GM19239 (cell line): ENCODE data around the gene MAST3.

Experiments used
- DNase-seq: peaks from one replicate; pipeline ENCODE4 v3.0.0; 2011; ENCODE audit warnings: low spot score; ENCODE audit not compliant: insufficient read length
- FAIRE-seq: peaks from 2 replicates; lab custom pipeline; 2011; peaks lifted over from hg19 to GRCh38; lab: Jason Lieb, UNC

The MAST3 gene

DNA sequence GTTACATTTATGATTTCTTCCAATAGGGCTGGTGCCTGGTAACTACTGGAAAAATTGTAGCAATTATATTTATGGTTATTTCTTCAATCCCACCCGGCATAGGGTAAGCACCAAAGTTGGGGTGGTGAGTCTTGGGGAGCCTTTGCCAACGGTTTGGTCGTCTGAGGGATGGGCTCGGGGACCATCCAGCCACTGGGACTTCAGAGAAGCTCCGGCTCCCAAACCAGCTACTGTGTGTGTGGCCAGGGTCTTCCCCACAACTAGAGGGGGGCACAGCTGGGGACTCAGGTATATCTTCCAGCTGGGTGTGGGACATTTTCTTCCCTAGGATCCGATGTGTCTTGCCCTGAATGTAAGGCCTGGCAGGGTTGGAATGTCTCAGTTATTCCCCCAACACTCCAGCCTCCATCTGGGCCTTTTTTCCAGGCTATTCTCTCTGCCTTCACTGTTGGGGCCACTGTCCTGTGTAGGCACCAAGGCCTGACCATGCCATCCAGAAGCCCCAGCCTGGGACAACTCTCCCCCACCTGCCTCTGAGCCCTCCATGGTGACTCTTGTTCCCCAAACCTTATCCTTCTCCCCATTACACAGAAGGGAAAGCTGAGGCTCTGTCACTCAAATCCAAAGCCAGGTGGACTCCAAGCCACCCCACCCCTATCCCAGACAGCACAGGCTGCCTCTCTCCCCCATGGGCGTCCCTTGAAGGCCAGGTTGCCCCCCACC is 74.9 kb downstream of the MAST3 start:
- DNase-seq, result no peak
- peak; percentile 74 for FAIRE-seq

DNA sequence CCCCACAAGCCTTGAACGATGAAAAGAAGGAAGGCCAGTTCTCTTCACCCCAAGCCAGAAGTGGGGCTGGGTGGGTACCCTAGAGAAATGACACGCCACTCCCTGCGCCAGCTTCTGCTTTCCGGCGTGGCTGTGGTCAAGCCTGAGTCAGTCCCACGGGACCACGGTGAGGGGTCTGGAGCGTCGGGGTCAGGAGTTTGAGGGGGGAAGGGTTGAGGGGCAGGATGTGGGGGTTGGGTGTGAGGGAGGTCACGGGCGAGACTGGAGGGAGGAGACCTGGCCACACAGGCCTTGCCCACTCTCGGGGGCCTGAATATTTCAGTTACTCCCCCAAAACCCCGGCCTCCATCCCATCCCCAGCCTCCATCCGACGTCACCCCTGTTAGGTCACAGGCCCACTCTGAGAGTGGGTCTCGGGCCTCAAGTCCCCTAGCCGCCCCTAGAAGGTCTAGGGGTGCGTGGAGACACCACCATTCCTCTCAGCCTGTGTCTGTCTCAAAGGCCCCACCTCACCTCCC is 75.5 kb downstream of the MAST3 start:
- FAIRE-seq (no peak), DNase-seq (no peak)

DNA sequence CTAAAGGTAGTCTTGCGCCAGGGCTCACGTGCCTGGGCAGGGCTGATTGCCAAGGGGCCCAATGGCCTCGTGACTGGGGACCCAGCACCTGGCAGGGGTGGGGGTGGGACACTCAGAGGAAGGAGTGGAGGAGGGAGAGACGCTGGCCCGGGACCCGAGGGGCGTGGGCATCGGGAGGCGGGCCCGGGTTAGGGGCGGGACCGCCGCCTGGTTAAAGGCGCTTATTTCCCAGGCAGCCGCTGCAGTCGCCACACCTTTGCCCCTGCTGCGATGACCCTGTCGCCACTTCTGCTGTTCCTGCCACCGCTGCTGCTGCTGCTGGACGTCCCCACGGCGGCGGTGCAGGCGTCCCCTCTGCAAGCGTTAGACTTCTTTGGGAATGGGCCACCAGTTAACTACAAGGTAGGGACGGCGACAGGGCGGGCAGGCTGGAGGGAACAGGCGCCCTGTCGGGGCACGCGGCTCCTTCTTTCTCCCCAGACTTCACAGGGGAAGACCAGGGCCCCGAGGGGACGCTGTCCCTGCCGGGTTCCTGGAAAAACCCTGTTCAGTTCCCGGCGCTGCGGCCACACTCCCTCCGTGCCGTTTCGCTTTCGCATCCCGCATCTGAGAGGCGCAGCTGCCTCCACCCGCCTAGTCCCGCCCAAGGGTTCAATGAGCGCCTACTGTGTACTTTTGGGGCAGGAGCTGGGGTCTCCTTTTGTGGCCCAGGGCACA is 76.2 kb downstream of the MAST3 start, which contains the start of gene IFI30:
Gene IFI30 (plus strand): TSS at position 242 of the 717 bp plus-strand sequence. CDS start 29 bp downstream, at position 271.
- FAIRE-seq, result peak; percentile 93

DNA sequence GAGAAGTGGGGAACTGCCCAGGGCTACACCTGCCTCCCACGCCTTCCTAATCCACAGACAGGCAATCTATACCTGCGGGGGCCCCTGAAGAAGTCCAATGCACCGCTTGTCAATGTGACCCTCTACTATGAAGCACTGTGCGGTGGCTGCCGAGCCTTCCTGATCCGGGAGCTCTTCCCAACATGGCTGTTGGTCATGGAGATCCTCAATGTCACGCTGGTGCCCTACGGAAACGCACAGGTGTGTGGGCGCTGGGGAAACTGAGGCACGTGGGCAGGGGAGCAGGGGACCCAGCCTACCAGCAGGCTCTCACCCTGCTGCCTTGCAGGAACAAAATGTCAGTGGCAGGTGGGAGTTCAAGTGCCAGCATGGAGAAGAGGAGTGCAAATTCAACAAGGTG is 77.4 kb downstream of the MAST3 start:
- no peak for DNase-seq
- no peak for FAIRE-seq

More for the DNA sequence above, 76.2 kb downstream of the MAST3 start, which contains the start of gene IFI30:
- peak; percentile 78 for DNase-seq

DNA sequence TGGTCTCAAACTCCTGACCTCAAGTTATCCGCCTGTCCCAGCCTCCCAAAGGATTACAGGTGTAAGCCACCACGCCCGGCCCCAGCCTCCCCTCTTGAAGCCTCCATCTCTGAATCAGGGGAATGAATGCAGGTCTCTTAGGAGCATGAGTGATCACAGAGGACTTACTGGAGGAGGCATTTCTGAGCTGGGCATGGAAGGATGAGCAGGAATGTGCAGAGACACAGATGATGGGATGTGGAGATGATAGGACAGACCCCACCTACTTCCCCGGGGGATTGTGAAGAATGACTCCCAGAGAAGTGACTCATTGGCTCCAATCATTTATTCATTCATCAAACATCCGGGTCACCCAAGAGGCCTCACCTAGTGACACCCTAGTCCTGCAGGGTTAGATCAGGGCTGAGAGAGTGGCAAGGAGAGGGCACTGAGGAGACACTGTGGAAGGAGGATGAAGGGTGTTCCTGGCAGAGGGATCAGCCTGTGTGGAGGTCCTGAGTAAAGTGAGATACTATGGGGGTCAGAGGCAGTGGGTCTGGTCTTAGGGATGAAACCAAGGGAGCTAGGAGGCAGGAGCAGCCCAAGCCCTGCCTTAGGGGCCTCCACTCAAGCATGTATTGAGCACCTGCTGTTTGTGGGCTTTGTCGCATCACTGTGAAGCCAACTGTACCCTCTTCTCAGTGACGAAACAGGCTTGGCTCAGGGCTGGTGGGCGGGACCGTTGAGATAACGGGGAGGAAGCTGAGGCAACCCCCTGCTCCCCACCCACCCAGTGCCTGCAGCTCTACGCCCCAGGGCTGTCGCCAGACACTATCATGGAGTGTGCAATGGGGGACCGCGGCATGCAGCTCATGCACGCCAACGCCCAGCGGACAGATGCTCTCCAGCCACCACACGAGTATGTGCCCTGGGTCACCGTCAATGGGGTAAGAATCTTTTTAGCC is 79.1 kb downstream of the MAST3 start:
- DNase-seq (no peak), FAIRE-seq (no peak)

DNA sequence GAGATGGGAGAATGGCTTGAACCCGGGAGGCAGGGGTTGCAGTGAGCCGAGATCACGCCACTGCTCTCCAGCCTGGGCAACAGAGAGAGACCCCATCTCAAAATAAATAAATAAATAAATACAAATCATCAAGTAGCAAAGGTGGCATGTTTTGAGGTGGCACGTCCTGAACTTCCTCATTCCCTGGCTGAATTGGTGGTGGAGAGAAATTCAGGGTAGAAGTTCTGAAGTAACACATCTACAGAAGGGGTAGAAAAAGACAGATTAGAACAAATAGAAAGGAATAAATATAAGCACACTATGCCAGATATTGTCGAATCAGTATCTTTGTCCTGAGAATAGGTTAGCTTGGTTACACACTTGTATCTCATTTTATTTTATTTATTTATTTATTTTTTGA is 82.4 kb downstream of the MAST3 start:
- DNase-seq (no peak), FAIRE-seq (no peak)

DNA sequence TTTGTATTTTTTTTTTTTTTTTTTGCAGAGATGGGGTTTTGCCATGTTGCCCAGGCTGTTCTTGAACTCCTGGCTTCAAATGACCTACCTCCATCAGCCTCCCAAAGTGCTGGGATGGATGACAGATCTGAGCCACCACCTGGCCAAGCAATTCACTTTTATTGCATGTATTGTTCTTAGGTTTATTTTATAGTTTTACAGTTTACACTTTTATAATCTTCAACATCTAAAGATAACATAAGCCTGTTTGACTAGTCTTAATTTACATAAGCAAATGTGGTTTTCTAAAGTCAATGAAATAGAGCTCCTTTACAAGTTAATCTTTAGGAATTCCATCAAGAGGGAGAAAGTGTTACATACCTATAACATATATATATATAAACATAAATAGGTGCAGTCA is 86.0 kb downstream of the MAST3 start:
- FAIRE-seq, result no peak
- no peak for DNase-seq

DNA sequence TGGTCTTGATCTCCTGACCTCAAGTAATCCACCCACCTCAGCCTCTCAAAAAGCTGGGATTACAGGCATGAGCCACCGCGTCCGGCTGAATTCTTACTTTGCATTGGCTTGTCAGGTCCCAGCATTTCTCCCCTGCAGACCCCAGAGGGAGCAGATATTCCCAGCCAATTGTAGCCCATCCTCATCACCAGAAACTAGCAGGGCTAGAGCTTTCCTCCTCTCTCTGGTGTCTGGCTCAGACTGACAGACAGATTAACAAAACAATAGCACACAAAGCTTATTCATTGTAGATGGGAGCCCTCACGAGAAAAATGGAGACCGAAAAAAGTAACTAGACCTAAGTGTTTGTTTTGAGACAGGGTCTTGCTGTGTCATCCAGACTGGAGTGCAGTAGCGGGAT is 88.0 kb downstream of the MAST3 start:
- no peak for DNase-seq
- no peak for FAIRE-seq

DNA sequence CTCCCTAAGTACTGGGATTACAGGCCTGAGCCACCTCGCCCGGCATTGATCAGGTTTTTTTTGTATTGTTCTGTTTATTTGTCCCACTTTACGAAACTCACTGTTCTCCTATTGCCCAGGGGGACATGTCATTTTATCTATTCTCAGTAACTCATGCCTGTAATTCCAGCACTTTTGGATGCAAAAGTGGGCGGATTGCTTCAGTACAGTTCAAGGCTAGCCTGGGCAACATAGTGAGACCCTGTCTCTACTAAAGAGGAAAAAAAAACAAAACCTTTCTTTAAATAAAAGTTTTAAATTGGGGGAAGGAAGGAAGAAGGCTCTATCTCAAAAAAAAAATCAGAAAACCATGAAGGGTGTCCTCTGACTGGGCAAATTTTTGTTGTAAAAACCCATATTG is 92.7 kb downstream of the MAST3 start:
- FAIRE-seq, result no peak
- DNase-seq, result no peak

DNA sequence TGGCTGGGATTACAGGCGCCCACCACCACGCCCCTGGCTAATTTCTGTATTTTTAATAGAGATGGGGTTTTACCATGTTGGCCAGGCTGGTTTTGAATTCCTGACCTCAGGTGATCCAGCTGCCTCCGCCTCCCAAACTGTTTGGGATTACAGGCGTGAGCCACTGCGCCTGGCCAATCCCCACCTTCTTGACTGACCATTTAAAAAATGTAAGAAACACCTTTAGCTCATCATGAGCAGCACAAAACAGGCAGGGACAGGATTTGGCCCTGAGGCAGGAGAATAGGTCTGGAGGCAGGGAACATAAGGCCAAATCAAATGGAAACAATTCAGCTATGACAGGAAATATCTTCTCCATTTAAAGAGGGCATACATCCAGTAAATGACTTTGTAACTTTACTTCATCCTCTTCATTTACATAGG is 94.1 kb downstream of the MAST3 start:
- DNase-seq, result no peak
- no peak for FAIRE-seq

DNA sequence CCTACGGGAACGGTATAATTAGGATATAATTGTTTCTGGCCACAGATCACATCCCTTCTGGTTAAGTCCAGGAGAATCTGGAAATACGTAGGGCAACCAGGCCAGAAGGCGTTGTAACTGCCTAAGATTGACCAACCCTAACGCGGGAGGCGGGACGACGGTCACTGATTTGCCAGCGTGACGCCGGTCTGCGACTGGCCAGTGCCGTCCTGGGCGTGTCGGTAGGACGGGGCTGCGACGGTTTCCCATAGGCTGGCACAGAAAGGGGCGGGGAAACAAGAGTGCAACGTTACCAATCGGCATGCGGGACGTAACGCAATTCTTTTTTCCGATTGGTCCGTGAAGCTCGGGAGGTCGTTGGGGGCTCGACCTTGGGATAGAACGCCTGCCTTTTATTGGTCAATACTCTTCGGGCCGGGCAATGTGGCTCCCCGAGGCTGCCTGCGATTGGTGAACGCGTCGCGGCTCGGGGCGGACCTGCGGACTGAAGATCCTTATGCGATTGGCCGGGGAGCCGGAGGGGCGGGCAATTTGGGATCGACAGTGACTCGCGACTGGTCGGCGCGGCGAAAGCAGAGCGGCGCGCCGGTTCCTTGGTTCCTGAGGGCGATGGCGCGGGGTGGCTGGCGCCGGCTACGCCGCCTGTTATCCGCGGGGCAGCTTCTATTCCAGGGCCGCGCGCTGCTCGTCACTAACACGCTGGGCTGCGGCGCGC is 95.3 kb downstream of the MAST3 start, which contains the start of gene MPV17L2:
Gene MPV17L2 (plus strand): TSS at position 546 of the 715 bp plus-strand sequence. CDS start 64 bp downstream, at position 610.
- DNase-seq (peak; percentile 85), FAIRE-seq (peak; percentile 100)

DNA sequence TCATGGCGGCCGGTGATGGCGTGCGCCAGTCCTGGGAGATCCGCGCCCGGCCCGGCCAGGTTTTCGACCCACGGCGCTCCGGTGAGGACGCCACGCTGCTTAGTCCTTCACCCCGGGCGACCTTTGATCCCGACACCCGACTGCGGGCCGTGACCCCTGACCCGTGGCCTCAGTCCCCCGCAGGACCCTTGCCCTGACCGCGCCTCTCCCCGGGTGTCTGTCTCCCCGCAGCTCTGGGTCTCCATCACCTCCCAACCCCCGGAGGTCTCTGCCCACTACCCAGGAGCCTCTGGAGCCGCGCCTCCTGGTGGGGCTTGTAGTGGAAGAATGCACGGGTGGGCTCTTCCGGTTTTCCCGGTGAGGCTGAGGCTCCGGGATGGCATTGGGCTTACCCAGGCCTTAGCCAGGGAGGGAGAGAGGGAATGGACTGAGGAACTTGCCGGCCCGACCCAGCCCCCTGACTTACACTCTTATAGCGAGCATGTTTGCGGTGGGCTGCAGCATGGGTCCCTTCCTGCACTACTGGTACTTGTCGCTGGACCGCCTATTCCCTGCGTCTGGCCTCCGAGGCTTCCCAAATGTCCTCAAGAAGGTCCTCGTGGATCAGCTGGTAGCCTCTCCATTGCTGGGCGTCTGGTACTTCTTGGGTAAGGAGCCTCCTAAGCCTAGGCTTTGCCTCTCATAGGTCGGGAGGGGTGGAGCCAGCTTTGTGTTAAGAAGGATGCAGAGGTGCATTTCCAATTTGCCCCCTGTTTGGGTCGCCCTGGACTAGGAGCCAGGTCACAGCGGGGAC is 96.0 kb downstream of the MAST3 start:
- FAIRE-seq (no peak), DNase-seq (no peak)

DNA sequence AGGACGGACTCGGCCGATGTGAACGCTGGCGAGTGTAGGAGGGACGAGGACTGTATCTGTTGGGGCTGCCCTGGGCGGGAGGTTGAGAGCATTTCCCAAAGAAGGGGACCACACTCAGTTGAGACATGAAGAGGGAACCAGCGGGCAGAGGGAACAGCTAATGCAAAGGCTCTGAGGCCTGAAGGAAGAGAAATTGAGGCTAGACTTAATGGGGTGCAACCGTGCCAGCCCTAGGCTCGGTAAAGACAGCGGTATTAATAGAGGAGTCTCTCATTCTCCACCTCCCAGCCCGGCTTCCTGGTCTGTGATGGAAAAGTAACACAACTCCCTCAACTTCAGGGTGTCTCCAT is 96.6 kb downstream of the MAST3 start:
- FAIRE-seq (no peak), DNase-seq (no peak)

DNA sequence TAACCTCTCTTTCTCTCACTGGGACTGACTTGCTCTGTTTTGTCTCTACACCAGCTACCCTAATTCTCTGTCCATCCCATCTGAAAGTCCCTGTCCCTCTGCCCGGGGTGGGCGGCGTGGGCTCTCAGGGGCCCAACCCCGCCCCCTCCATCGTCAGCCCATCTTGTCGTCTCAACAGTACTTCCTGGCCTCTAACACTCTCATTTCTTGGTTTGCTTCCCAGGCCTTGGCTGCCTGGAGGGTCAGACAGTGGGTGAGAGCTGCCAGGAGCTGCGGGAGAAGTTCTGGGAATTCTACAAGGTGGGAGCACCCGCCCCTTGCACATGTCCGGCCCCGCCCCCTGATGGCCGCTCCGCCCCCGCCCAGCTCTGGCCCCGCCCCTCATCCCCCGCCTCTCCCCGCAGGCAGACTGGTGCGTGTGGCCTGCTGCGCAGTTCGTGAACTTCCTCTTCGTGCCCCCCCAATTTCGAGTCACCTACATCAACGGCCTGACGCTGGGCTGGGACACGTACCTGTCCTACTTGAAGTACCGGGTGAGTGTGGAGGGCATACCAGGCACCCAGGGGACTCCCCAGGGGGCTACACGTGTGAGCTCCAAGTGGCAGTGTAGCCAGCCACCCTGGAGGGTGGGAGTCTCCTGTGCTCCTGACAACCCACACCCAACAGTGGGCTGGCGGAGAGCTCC is 97.1 kb downstream of the MAST3 start:
- FAIRE-seq (no peak), DNase-seq (no peak)

DNA sequence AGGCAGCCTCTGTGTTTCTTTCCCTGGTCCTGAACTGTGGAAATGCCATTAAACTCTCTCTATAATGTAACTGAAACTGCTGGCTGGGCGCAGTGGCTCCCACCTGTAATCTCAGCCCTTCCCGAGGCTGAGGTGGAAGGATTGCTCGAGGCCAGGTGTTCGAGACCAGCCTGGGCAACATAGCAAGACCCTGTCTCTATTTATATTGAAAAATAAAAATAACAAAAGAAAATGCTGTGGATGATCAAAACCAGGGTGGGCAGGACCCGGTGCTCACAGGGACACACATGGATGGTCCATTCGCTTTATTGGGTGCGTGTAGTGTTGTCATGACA is 98.9 kb downstream of the MAST3 start:
- DNase-seq, result no peak
- no peak for FAIRE-seq

DNA sequence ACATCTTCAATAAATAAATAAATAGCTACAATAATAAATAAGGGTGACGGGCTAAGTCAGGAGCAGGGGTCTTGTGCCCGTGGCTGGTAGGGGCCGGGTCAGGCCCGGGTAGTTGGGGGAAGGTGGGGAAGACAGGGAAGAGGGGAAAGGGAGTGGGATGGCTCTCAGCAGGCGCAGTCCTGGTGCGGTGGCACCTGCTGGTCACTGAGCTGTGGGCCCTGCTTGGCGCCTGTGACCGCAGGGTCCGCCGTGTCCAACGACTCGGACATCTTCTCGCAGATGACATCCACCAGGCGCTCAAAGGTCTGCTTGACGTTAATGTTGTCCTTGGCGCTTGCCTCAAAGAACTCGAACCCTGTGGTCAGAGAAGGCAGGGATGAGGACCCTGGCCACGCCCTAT is 99.7 kb downstream of the MAST3 start:
- FAIRE-seq (no peak), DNase-seq (no peak)

DNA sequence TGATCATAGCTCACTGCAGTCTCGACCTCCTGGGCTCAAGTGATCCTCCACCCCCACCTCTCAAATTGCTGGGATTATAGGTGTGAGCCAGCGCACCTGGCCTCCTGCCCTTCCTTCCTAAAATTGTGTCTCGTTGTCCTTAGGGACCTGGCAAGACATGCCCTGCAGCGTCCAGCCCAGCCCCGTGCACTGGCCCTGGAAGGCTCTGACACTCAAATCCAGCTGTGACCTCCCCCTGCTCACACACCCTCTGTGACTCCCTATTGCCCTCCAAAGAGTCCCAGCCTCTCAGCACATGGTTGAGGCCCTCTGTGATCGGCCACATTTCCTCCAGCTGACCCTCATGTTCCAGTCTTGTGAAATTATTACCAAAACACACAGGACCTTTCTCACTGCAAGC is 100.4 kb downstream of the MAST3 start:
- no peak for DNase-seq
- no peak for FAIRE-seq

DNA sequence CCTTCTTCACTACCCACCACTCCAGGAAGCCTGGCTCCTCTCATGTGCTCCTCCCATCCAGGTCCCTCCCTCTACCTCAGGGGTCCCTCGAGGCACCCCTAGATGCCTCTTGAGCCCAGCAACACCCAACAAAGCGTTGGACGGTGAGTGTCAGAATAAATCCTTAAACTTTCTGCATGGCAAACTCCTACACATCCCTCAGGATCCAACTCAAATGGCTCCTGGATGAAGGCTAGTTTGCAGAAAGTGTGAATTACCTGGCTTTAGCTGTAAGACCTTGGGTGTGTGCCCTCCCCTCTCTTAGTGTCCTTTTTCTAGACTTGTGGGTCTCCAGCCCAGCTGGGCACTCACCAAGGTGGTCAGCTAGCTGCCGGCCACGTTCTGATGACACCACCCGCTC is 100.8 kb downstream of the MAST3 start:
- DNase-seq (no peak), FAIRE-seq (no peak)
